HG03565 (cell line): Measurements from ENCODE around the gene CCDC17.
"Not testable (repeated sequence)": the region's sequence is repeated elsewhere in the genome, so short reads cannot be mapped to it uniquely, and the experiment has no call there.

ENCODE experiments used
- ATAC-seq: cut with Tn5 transposase; IDR thresholded peaks from one replicate; pipeline ENCODE4 v1.9.1; 2021; ENCODE audit warnings: mild to moderate bottlenecking, moderate library complexity; ENCODE audit not compliant: unreplicated experiment

The CCDC17 gene

GRCh38 chr1:45622524-45623394, 1.1 kb downstream of the CCDC17 start:
- ATAC-seq = no peak

GRCh38 chr1:45621895-45622523, 1.8 kb downstream of the CCDC17 start:
- ATAC-seq = no peak

GRCh38 chr1:45621501-45621836, 2.4 kb downstream of the CCDC17 start:
- no peak for ATAC-seq

GRCh38 chr1:45620588-45621500, 3.0 kb downstream of the CCDC17 start:
- no peak for ATAC-seq

- ATAC-seq = no peak
Observed at GRCh38 chr1:45619149-45619921, 4.5 kb downstream of the CCDC17 start.

GRCh38 chr1:45617618-45618017, 6.2 kb downstream of the CCDC17 start:
- no peak for ATAC-seq

GRCh38 chr1:45615885-45616284, 8.0 kb downstream of the CCDC17 start:
- ATAC-seq = no peak

- no peak for ATAC-seq
Observed at GRCh38 chr1:45612941-45613579, 10.8 kb downstream of the CCDC17 start.

GRCh38 chr1:45610589-45611226, 13.1 kb downstream of the CCDC17 start:
- no peak for ATAC-seq

GRCh38 chr1:45608175-45609156, 15.4 kb downstream of the CCDC17 start:
- no peak for ATAC-seq

GRCh38 chr1:45607404-45608074, 16.3 kb downstream of the CCDC17 start:
- ATAC-seq = no peak

- no peak for ATAC-seq
Observed at GRCh38 chr1:45604239-45604638, 19.6 kb downstream of the CCDC17 start.

- ATAC-seq = not testable (repeated sequence)
Observed at GRCh38 chr1:45596765-45597164, 27.1 kb downstream of the CCDC17 start.

GRCh38 chr1:45594412-45594811, 29.4 kb downstream of the CCDC17 start:
- ATAC-seq = no peak

- ATAC-seq = no peak
Observed at GRCh38 chr1:45589861-45590260, 34.0 kb downstream of the CCDC17 start.

GRCh38 chr1:45586769-45587168, 37.1 kb downstream of the CCDC17 start:
- ATAC-seq = no peak

- ATAC-seq = no peak
Observed at GRCh38 chr1:45585496-45586075, 38.3 kb downstream of the CCDC17 start.

- no peak for ATAC-seq
Observed at GRCh38 chr1:45585110-45585426, 38.8 kb downstream of the CCDC17 start.
